Panc1 (cell line): Measurements from ENCODE around the gene PDZRN4.

Source experiments
- POLR2AphosphoS5 ChIP-seq: IDR thresholded peaks from 2 replicates; pipeline ENCODE4 v1.6.1; 2012; ENCODE audit warnings: mild to moderate bottlenecking, low read depth, low read length, moderate library complexity
- SIN3A ChIP-seq: IDR thresholded peaks from 2 replicates; pipeline ENCODE4 v1.6.1; 2012; ENCODE audit warnings: low read depth, mild to moderate bottlenecking, low read length, moderate library complexity, borderline replicate concordance; ENCODE audit not compliant: insufficient read depth
- TCF7L2 ChIP-seq: IDR thresholded peaks from 2 replicates; pipeline ENCODE4 v1.6.1; 2011; ENCODE audit warnings: mild to moderate bottlenecking, low read depth, low read length, inconsistent platforms
- TF ChIP-seq, protein P1 (sequence below): fragments of 450-650 bp; IDR thresholded peaks from 2 replicates; pipeline ENCODE4 v1.5.1; 2017; ENCODE audit warnings: mild to moderate bottlenecking
- TF ChIP-seq, protein P2 (sequence below), 2 experiments: IDR thresholded peaks; 2 replicates each; pipeline ENCODE4 v1.6.1; 2011 to 2012; ENCODE audit warnings: low read depth in 2 of 2, control low read depth in 1 of 2, low read length in 1 of 2, mild to moderate bottlenecking in 1 of 2, moderate library complexity in 1 of 2; ENCODE audit not compliant: insufficient read depth in 1 of 2

DNA sequence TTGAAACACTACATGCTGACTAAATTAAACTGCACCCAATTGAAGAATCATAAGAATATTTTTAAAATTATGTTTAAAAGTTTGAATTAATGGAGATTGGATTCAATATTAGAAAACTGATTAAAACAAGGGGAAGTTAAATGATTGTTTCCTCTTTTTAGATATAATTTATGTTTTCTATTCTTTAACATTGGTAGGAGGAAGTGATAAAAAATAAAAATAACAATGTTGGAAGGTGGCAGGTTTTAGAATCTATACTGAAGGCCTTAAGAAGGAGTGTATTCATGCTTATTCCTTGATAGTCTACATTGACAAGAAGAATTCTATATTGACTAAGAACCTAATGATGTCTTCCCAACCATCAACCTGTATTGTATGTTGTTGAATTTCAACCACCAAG lies 168.1 kb downstream of the PDZRN4 start:
- TF ChIP-seq, protein P1, sequence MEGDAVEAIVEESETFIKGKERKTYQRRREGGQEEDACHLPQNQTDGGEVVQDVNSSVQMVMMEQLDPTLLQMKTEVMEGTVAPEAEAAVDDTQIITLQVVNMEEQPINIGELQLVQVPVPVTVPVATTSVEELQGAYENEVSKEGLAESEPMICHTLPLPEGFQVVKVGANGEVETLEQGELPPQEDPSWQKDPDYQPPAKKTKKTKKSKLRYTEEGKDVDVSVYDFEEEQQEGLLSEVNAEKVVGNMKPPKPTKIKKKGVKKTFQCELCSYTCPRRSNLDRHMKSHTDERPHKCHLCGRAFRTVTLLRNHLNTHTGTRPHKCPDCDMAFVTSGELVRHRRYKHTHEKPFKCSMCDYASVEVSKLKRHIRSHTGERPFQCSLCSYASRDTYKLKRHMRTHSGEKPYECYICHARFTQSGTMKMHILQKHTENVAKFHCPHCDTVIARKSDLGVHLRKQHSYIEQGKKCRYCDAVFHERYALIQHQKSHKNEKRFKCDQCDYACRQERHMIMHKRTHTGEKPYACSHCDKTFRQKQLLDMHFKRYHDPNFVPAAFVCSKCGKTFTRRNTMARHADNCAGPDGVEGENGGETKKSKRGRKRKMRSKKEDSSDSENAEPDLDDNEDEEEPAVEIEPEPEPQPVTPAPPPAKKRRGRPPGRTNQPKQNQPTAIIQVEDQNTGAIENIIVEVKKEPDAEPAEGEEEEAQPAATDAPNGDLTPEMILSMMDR = no peak
- TF ChIP-seq TCF7L2 (no peak), POLR2AphosphoS5 (no peak), SIN3A (no peak)
- TF ChIP-seq, protein P2, sequence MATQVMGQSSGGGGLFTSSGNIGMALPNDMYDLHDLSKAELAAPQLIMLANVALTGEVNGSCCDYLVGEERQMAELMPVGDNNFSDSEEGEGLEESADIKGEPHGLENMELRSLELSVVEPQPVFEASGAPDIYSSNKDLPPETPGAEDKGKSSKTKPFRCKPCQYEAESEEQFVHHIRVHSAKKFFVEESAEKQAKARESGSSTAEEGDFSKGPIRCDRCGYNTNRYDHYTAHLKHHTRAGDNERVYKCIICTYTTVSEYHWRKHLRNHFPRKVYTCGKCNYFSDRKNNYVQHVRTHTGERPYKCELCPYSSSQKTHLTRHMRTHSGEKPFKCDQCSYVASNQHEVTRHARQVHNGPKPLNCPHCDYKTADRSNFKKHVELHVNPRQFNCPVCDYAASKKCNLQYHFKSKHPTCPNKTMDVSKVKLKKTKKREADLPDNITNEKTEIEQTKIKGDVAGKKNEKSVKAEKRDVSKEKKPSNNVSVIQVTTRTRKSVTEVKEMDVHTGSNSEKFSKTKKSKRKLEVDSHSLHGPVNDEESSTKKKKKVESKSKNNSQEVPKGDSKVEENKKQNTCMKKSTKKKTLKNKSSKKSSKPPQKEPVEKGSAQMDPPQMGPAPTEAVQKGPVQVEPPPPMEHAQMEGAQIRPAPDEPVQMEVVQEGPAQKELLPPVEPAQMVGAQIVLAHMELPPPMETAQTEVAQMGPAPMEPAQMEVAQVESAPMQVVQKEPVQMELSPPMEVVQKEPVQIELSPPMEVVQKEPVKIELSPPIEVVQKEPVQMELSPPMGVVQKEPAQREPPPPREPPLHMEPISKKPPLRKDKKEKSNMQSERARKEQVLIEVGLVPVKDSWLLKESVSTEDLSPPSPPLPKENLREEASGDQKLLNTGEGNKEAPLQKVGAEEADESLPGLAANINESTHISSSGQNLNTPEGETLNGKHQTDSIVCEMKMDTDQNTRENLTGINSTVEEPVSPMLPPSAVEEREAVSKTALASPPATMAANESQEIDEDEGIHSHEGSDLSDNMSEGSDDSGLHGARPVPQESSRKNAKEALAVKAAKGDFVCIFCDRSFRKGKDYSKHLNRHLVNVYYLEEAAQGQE (IDR thresholded peaks at IDR 0.05; ENCODE audit: insufficient read depth in 1 of 2, low read depth in 2 of 2, low read length in 1 of 2) = no peak
